Bronchial epithelial cell (primary cell): ENCODE results near the gene ATF7. TPM values are rescaled to one million over a fixed set of nuclear protein-coding genes. Genes with fewer than 3 reads are reported as not detected.
A peak's percentile ranks its signal among the peaks of the same experiment; 100 is the strongest.

Experiments
- DNase-seq: peaks from one replicate; pipeline ENCODE4 v3.0.0-alpha.2; 2010; ENCODE audit warnings: low read depth
- FAIRE-seq: peaks from 2 replicates; lab custom pipeline; 2011; peaks lifted over from hg19 to GRCh38; lab: Jason Lieb, UNC
- H3K27me3 ChIP-seq: 2 replicates; pipeline ENCODE4 v1.5.1; 2011; ENCODE audit warnings: low read length; ENCODE audit not compliant: control insufficient read depth, insufficient read depth
- H3K36me3 ChIP-seq: 2 replicates; pipeline ENCODE4 v1.5.1; 2011; ENCODE audit warnings: low read length; ENCODE audit not compliant: control insufficient read depth, insufficient read depth
- H3K4me3 ChIP-seq: 2 replicates; pipeline ENCODE4 v1.5.1; 2011; ENCODE audit warnings: mild to moderate bottlenecking, low read depth, low read length, control low read depth
- CTCF ChIP-seq: IDR thresholded peaks from 2 replicates; pipeline ENCODE4 v1.5.1; 2011; ENCODE audit warnings: mild to moderate bottlenecking, moderate library complexity, low read length, control low read depth, inconsistent platforms; ENCODE audit not compliant: insufficient read depth, severe bottlenecking
- total RNA-seq: library from RNA; depleted of rRNA; stranded (reverse); fragments of >200 nt; gene quantifications from 2 replicates; pipeline ENCODE4 v1.2.1, GENCODE V29; 2014

The ATF7 gene
- total RNA-seq, 1 donor from 2014 or later, result 5.3 TPM

DNA sequence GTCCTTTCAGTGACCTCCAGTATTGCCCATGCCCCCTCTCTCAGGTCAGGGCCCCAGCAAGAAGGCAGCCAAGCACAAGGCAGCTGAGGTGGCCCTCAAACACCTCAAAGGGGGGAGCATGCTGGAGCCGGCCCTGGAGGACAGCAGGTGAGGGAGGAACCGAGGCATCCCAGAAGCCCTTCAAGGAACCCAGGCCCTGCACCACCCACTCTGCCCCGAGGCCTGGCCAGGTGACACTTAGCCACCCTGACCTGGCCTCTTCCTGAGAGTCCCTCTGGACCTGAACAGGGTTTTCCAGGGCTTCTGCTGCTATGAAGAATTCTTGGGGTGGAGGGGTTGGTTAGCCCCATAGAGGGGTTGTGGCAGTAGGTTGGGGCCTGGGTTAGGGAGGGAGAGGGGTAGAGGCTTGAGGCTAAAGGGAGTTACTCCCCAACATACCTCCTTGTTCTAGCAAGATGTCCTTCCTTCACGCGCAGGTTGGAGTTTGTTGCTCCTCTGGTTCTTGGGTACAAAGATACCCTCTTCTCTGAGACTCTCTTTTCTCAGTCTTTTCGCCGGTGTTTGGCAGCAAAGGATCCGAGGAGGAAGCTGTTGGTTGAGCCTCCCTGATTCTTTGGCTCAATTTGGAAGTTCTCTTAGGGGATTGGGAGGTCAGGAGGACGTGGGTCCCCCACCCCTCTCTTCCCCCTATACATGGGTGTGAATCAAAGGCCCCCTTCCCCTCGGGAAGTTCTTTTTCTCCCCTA, 123.0 kb downstream of the ATF7 start:
- no peak for TF ChIP-seq CTCF
- H3K36me3 ChIP-seq, result peaks cover 14% of the 10 kb centered on the region
- no peaks in the 10 kb centered on the region for H3K27me3 ChIP-seq
- DNase-seq (no peak), FAIRE-seq (no peak)
- no peak overlapping the region for H3K4me3 ChIP-seq

DNA sequence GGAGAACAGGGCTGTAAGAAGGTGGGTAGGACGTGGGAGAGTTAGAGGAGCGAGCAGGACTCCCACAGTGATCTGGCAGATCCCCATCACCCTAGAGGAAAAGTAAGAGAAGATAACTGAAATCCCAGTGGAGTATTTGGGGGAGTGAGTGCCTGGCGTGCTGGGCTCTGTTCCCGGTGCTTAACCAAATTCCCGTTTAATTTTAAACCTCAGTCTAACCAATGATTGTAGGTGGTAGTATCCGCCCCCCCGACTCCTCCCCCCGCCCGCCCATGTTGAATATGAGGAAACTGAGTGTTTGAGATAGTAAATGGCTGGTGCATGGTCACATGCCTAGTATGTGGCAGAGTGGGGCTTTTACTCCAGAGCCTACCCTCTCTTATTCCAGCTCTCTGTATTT, 123.9 kb downstream of the ATF7 start:
- Histone ChIP-seq H3K4me3 (no peak overlapping the region), H3K27me3 (no peaks in the 10 kb centered on the region), H3K36me3 (peaks cover 13% of the 10 kb centered on the region)
- FAIRE-seq, result no peak
- no peak for TF ChIP-seq CTCF
- DNase-seq, result no peak

DNA sequence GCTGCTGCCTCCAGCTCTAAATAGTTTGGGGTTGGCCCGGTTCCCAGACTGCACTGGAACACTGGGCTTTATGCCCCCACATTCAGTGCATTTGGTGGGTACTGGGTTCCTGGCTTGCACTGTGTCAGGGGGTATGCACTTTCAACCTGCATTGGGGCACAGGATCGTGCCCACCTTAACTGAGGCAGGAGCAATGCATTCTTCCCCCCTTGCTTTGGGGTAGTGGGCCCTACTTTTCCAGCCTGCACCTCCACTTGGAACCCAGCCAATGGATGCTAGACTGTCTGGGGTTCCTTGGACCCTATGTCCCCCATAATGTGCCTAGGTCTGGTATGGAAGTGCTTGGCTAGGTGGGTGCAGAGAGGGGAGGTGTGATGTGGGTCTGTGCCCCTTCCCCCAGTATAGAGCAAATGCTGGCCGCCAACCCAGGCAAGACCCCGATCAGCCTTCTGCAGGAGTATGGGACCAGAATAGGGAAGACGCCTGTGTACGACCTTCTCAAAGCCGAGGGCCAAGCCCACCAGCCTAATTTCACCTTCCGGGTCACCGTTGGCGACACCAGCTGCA, 124.5 kb downstream of the ATF7 start:
- DNase-seq (no peak), FAIRE-seq (no peak)
- Histone ChIP-seq H3K27me3 (no peaks in the 10 kb centered on the region), H3K36me3 (peaks cover 12% of the 10 kb centered on the region), H3K4me3 (peak overlapping the region; percentile 70)
- no peak for TF ChIP-seq CTCF

DNA sequence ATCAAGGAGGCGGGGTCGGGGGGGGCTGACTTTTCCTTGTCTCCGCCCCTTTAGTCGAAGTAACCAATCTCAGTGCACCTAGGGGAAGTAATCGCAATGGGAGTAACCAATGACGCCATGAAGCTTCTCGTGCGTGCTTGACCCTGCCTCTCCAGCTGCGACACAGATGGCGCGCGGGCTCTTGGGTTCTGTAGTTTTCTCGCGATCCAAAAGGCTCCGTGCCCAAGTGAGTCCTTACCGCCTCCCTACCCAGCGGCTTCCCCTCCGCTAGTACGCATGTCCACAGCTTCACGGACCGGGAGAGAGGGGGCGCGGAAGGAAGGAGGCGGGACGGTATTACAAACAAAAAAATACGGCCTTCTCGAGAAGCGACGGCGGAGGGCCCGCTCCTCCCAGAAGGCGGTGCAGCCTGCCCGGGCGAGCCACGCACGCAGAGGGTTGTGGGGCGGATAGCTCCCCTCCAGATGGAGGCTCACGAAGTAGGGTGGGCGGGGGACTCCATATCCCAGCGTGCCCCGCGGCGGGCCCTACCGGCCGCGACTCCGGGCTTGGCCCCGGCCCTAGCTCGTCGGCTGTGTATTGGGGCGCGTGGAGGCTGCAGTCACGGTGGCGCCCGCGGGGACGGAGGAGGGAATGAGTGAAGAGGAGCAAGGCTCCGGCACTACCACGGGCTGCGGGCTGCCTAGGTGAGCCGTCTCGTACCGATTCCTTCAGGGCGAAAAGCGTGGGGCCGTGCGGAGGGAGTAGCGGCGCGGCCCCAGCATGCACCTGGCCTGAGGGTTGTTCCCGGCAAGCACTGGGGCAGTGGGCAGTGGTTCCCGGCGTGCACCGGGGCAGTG, 125.2 kb downstream of the ATF7 start, which contains the start of gene TARBP2:
TSS of gene TARBP2 (plus strand) at position 508 of the 839 bp plus-strand sequence. CDS start at position 634, 126 bp downstream.
- Histone ChIP-seq H3K36me3 (peaks cover 9% of the 10 kb centered on the region), H3K27me3 (no peaks in the 10 kb centered on the region), H3K4me3 (peak within 1 kb of the TSS; percentile 70)
- DNase-seq (peak; percentile 98), FAIRE-seq (no peak)
- TF ChIP-seq CTCF, result no peak

DNA sequence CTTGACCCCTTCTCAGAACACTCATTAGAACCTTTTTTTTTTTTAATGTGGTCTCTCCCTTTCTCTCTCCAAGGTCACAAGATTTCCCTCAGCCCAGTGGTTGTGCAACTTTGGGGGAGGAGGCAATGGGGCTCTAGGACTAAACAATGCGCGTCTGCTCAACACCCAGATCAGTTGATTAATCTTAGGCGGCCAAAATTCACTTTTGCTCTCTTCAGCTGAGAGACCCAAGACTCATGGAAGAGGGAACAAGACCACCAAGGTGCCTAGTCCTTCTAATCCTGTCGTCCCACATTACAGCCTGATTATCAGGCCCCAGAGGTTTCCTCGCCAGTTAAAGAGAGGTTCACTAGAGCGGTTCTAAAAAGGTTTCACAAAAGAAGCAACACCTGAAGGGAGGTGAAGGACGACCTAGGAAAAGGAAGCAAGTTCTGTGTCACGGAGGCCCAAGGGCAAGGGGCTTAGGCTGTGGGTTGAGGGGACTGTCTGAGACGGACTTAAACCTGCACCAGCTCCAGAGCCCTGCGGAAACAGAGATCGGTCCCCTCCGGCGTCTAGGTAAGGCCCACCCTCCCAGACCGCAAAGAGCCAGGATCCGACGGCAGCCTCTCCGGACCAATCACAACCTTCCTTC, 125.9 kb downstream of the ATF7 start:
- H3K27me3 ChIP-seq, result no peaks in the 10 kb centered on the region
- TF ChIP-seq CTCF, result no peak
- H3K36me3 ChIP-seq, result peaks cover 4% of the 10 kb centered on the region
- DNase-seq, result peak; percentile 58
- peak overlapping the region; percentile 70 for H3K4me3 ChIP-seq
- no peak for FAIRE-seq
